PC-9 (cell line): ENCODE results near the gene HSPA1A. TPM values are rescaled to one million over a fixed set of nuclear protein-coding genes. Genes with fewer than 3 reads are reported as not detected.
A peak's percentile ranks its signal among the peaks of the same experiment; 100 is the strongest.

Source experiments
- BruUV-seq: library from RNA; stranded (reverse); fragments of 400-500 nt; replicated peaks from 2 replicates; lab custom pipeline; 2021; lab: Mats Ljungman, UMichigan
- CTCF ChIA-PET: fragments of 300-600 bp; sonication (Branson Sonifier 250); formaldehyde crosslinking; loops from one replicate; lab custom pipeline; 2022; ENCODE audit warnings: antibody characterized with exemption; lab: Charles Lee
- POLR2A ChIA-PET: fragments of 300-600 bp; sonication (Branson Sonifier 250); formaldehyde crosslinking; loops from one replicate; lab custom pipeline; 2022; ENCODE audit warnings: antibody characterized with exemption; ENCODE audit not compliant: unreplicated experiment; lab: Charles Lee
- DNase-seq, 2 experiments: peaks; one replicate each; pipeline versions ENCODE4 v3.0.0 to v3.0.0-alpha.2; 2015 to 2022; ENCODE audit warnings: mixed read lengths in 1 of 2
- H2AFZ ChIP-seq: fragments of 200-600 bp; sonication (generic); 2 replicates; pipeline ENCODE4 v1.8.1; 2017; ENCODE audit warnings: antibody characterized with exemption
- H3F3A ChIP-seq: fragments of 200-600 bp; sonication (generic); 2 replicates; pipeline ENCODE4 v1.8.1; 2017; ENCODE audit warnings: antibody characterized with exemption, mild to moderate bottlenecking, low read depth; ENCODE audit not compliant: insufficient read depth
- H3K27ac ChIP-seq: fragments of 200-600 bp; sonication (generic); 2 replicates; pipeline ENCODE4 v1.6.1; 2016; ENCODE audit warnings: mixed run types
- H3K27me3 ChIP-seq: fragments of 200-600 bp; sonication (generic); 2 replicates; pipeline ENCODE4 v1.6.1; 2016; ENCODE audit warnings: low read depth, mixed run types; ENCODE audit not compliant: insufficient read depth
- H3K36me3 ChIP-seq: fragments of 200-600 bp; sonication (generic); 2 replicates; pipeline ENCODE4 v1.6.1; 2016; ENCODE audit warnings: low read depth, mixed run types
- H3K4me1 ChIP-seq: fragments of 200-600 bp; sonication (generic); replicated peaks from 2 replicates; pipeline ENCODE4 v1.6.1; 2016; ENCODE audit warnings: mixed run types; ENCODE audit not compliant: insufficient read depth
- H3K4me2 ChIP-seq: fragments of 200-600 bp; sonication (generic); 2 replicates; pipeline ENCODE4 v1.6.1; 2017; ENCODE audit warnings: mixed run types
- H3K4me3 ChIP-seq: fragments of 200-600 bp; sonication (generic); 2 replicates; pipeline ENCODE4 v1.6.1; 2016; ENCODE audit warnings: mixed run types
- H3K79me2 ChIP-seq: fragments of 200-600 bp; sonication (generic); 2 replicates; pipeline ENCODE4 v1.6.1; 2017; ENCODE audit warnings: low read depth, mixed run types
- H3K9me2 ChIP-seq: fragments of 200-600 bp; sonication (generic); 2 replicates; pipeline ENCODE4 v1.8.1; 2017; ENCODE audit warnings: mild to moderate bottlenecking; ENCODE audit not compliant: insufficient read depth
- H3K9me3 ChIP-seq: fragments of 200-600 bp; sonication (generic); 2 replicates; pipeline ENCODE4 v1.8.1; 2016; ENCODE audit warnings: low read depth; ENCODE audit not compliant: insufficient read depth
- H4K20me1 ChIP-seq: fragments of 200-600 bp; sonication (generic); 2 replicates; pipeline ENCODE4 v1.8.1; 2017; ENCODE audit not compliant: insufficient read depth
- CTCF ChIP-seq: fragments of 200-600 bp; sonication (generic); conservative IDR thresholded peaks from 2 replicates; pipeline ENCODE4 v1.6.1; 2017; ENCODE audit warnings: mixed run types, antibody characterized with exemption, mild to moderate bottlenecking, moderate library complexity
- EZH2 ChIP-seq: fragments of 200-600 bp; sonication (generic); IDR thresholded peaks from 2 replicates; pipeline ENCODE4 v1.8.0; 2017; ENCODE audit warnings: antibody characterized with exemption, low read depth
- intact Hi-C: fragments of 100-400 bp; cut with micrococcal nuclease; formaldehyde crosslinking; loops from one replicate; pipeline ENCODE4 v1.10.0; 2022; ENCODE audit not compliant: unreplicated experiment
- total RNA-seq: library from RNA; stranded (reverse); gene quantifications from 2 replicates; pipeline ENCODE4 v1.2.3, GENCODE V29; 2021

HSPA1A gene
- total RNA-seq, 1 experiment from 2014 or later, result 385 TPM

- DNase-seq, result no peak
- ChIA-PET POLR2A (interaction anchor here (0.6 to 1.2 kb wide), 2 partner anchors 33 to 422 kb away, joined by 5 to 7 read pairs; partner anchors contain the start of genes CLIC1 and PBX2), CTCF (interaction anchor here (1.9 to 2.2 kb wide), 2 partner anchors 21 to 39 kb away, joined by 10 to 13 read pairs; partner anchors contain the start of gene DDAH2)
- 0 out of 2 replicates have a peak, but pooled peaks cover 3% of the 10 kb centered on the region for H3K4me1 ChIP-seq
- H2AFZ ChIP-seq, result no peak overlapping the region
- no peak overlapping the region for H3K4me2 ChIP-seq
- BruUV-seq, result no TSS peak
- no peak overlapping the region for H3K27ac ChIP-seq
- no peak overlapping the region for H3K4me3 ChIP-seq
- no peaks in the 10 kb centered on the region for H3K27me3 ChIP-seq
- no peaks in the 10 kb centered on the region for H3K9me3 ChIP-seq
- intact Hi-C loops, result loop anchor here (1.0 kb wide), 2 partner anchors 39 to 88 kb away; partner anchors contain the start of gene DDAH2
- H3K79me2 ChIP-seq, result no peaks in the 10 kb centered on the region
- TF ChIP-seq CTCF (no peak), EZH2 (no peak)
- no peaks in the 10 kb centered on the region for H3K36me3 ChIP-seq
- H3F3A ChIP-seq, result peaks cover 20% of the 10 kb centered on the region; the same call in 1 of the 2 replicates
- no peaks in the 10 kb centered on the region for H3K9me2 ChIP-seq
- no peaks in the 10 kb centered on the region for H4K20me1 ChIP-seq
Observed at GRCh38 chr6:31768363-31769257, 46.7 kb upstream of the HSPA1A start.

GRCh38 chr6:31769684-31770371 is 45.5 kb upstream of the HSPA1A start:
- ChIA-PET CTCF (interaction anchor here (0.6 to 2.2 kb wide), 10 partner anchors 23 to 128 kb away, joined by 3 to 13 read pairs (median 3); partner anchors contain the start of genes C6orf47, CLIC1, DDAH2 and LSM2), POLR2A (interaction anchor here (0.6 to 1.2 kb wide), 3 partner anchors 34 to 420 kb away, joined by 3 to 7 read pairs (median 5); partner anchors contain the start of genes CLIC1, EHMT2 and PBX2)
- peaks cover 5% of the 10 kb centered on the region for H3K4me1 ChIP-seq
- TF ChIP-seq EZH2 (no peak), CTCF (peak; percentile 93)
- H3K9me3 ChIP-seq, result no peaks in the 10 kb centered on the region
- H3K27me3 ChIP-seq, result no peaks in the 10 kb centered on the region
- intact Hi-C loops, result loop anchor here (1.0 to 10.0 kb wide), 3 partner anchors 41 to 185 kb away; partner anchors contain the start of genes DDAH2, NELFE and SKIC2
- H2AFZ ChIP-seq, result no peak overlapping the region
- BruUV-seq, result no TSS peak
- no peak overlapping the region for H3K4me2 ChIP-seq
- peak; percentile 55 to 83 for DNase-seq
- no peaks in the 10 kb centered on the region for H3K9me2 ChIP-seq
- H3K4me3 ChIP-seq, result no peak overlapping the region
- H3K27ac ChIP-seq, result no peak overlapping the region
- H3F3A ChIP-seq, result peaks cover 13% of the 10 kb centered on the region; the same call in 1 of the 2 replicates
- H3K36me3 ChIP-seq, result no peaks in the 10 kb centered on the region
- no peaks in the 10 kb centered on the region for H3K79me2 ChIP-seq
- H4K20me1 ChIP-seq, result no peaks in the 10 kb centered on the region

- Histone ChIP-seq H3K4me2 (no peak overlapping the region), H3K27me3 (no peaks in the 10 kb centered on the region), H3F3A (peaks cover 13% of the 10 kb centered on the region; the same call in 1 of the 2 replicates), H3K36me3 (no peaks in the 10 kb centered on the region), H4K20me1 (no peaks in the 10 kb centered on the region), H3K27ac (no peak overlapping the region), H3K9me2 (no peaks in the 10 kb centered on the region), H3K9me3 (no peaks in the 10 kb centered on the region), H3K4me3 (no peak overlapping the region), H3K79me2 (no peaks in the 10 kb centered on the region), H3K4me1 (peaks cover 15% of the 10 kb centered on the region), H2AFZ (no peak overlapping the region)
- ChIA-PET CTCF (interaction anchor here (0.7 to 2.2 kb wide), 5 partner anchors 24 to 127 kb away, joined by 3 to 15 read pairs (median 11); partner anchors contain the start of genes LSM2 and LY6G5C), POLR2A (interaction anchor here (0.6 to 0.7 kb wide), 2 partner anchors 44 kb away, joined by 4 read pairs; no protein-coding TSS in a partner anchor)
- intact Hi-C loops, result loop anchor here (10.0 kb wide), 1 partner anchor 184 kb away; the partner anchor contains the start of genes NELFE and SKIC2
- TF ChIP-seq EZH2, result no peak
- TF ChIP-seq CTCF, result no peak
- DNase-seq, result no peak
- BruUV-seq, result no TSS peak
Observed at GRCh38 chr6:31770860-31771259, 44.5 kb upstream of the HSPA1A start.
